ENCODE data around the gene OSR1.

DNA sequence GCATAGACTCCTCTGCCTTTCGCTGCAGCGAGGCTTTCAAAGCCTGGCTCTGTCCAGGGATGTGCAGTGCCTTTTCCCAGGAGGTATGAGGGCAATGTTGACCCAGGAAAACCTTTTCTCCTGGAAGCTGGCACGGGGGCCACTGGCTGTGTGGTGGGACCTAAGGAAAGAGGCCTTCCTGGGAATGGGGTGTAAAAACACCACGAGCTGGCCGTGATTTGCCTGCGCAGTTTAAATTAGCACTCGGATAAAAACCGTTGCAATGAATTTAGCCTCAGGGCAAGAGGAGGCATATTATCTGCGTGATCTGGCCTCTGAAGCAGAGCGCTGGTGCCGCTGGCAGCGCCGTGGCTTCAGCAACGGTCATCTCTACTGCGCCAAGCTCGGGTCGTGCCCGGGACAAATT is 3.0 kb downstream of the OSR1 start:
- TF ChIP-seq, protein P1, sequence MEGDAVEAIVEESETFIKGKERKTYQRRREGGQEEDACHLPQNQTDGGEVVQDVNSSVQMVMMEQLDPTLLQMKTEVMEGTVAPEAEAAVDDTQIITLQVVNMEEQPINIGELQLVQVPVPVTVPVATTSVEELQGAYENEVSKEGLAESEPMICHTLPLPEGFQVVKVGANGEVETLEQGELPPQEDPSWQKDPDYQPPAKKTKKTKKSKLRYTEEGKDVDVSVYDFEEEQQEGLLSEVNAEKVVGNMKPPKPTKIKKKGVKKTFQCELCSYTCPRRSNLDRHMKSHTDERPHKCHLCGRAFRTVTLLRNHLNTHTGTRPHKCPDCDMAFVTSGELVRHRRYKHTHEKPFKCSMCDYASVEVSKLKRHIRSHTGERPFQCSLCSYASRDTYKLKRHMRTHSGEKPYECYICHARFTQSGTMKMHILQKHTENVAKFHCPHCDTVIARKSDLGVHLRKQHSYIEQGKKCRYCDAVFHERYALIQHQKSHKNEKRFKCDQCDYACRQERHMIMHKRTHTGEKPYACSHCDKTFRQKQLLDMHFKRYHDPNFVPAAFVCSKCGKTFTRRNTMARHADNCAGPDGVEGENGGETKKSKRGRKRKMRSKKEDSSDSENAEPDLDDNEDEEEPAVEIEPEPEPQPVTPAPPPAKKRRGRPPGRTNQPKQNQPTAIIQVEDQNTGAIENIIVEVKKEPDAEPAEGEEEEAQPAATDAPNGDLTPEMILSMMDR (conservative IDR thresholded peaks at IDR 0.05 in 1 of 2, IDR thresholded peaks at IDR 0.05 in 1 of 2; ENCODE audit: low read depth in 1 of 2, low read length in 2 of 2): no peak
- TF ChIP-seq EZH2 (IDR thresholded peaks at IDR 0.05; ENCODE audit: low read length, missing control alignments): no peak
